CMK (cell line): ENCODE data around the gene FLNA.
"Not testable (repeated sequence)": the region's sequence is repeated elsewhere in the genome, so short reads cannot be mapped to it uniquely, and the experiment has no call there.

Experiments
- DNase-seq: peaks from one replicate; pipeline ENCODE4 v3.0.0-alpha.2; 2010; ENCODE audit warnings: low read depth

The FLNA gene

GRCh38 chrX:154398668-154399526 lies 24.5 kb upstream of the FLNA start:
- no peak for DNase-seq

GRCh38 chrX:154397888-154398667 lies 23.6 kb upstream of the FLNA start, which contains the start of gene RPL10:
Gene RPL10, plus strand, starts transcription at chrX:154398377. Its CDS starts 143 bp downstream, at chrX:154398520.
- peak; percentile 89 for DNase-seq

GRCh38 chrX:154396973-154397887 lies 22.8 kb upstream of the FLNA start:
- DNase-seq, result no peak

- not testable (repeated sequence) for DNase-seq
Observed at GRCh38 chrX:154396363-154396762, 21.9 kb upstream of the FLNA start.

- not testable (repeated sequence) for DNase-seq
Observed at GRCh38 chrX:154389812-154390747, 15.6 kb upstream of the FLNA start.

GRCh38 chrX:154388649-154389048 lies 14.2 kb upstream of the FLNA start:
- DNase-seq, result not testable (repeated sequence)

DNA sequence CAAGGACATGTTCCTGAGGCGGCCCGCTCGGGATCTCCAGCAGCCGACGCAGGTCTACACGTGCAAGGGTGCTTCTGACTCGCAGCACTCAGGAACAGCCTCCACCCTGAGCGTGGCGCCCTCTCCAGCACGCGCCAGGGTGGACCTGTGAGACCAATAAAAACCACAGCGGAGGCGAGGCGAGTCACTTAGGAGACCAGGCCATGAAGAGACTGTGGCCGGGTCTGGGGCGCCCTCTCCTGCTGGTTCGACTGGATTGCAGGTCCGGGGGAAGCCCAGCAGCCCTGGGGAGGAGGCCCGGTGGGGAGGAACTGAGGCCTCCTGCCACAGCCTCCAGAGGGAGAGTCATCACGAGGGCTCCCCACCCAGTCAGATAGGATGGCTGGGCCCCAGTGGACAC lies 13.7 kb upstream of the FLNA start:
- not testable (repeated sequence) for DNase-seq

DNA sequence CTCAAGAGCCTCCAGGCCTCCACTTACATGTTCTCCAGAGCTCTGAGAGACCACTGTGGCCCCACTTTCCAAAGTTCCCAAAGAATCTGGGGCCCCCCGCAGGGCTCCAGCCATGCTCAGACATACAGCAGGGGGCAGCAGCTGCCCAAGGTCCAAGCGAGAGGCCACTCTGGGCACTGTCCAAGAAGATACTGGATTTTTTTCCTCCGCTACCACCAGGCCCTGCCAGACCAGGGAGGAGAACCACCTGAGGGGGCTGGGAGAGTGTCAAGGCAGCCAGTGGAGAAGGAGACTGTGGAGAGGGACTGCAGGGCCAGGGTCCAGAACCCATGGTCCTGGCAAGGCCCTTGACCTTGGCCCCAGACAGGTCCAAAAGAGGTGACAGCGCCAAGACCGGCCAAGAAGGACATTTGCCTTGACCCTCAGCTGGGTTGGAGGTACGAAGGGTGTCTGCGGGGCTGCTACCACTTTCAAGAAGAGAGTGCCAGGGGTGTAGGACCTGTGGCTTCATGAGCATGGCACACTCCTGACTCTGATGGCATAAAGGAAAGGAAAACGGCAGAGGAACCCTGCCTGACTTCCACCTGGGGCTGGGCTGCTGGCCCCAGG lies 10.0 kb upstream of the FLNA start:
- DNase-seq, result no peak

DNA sequence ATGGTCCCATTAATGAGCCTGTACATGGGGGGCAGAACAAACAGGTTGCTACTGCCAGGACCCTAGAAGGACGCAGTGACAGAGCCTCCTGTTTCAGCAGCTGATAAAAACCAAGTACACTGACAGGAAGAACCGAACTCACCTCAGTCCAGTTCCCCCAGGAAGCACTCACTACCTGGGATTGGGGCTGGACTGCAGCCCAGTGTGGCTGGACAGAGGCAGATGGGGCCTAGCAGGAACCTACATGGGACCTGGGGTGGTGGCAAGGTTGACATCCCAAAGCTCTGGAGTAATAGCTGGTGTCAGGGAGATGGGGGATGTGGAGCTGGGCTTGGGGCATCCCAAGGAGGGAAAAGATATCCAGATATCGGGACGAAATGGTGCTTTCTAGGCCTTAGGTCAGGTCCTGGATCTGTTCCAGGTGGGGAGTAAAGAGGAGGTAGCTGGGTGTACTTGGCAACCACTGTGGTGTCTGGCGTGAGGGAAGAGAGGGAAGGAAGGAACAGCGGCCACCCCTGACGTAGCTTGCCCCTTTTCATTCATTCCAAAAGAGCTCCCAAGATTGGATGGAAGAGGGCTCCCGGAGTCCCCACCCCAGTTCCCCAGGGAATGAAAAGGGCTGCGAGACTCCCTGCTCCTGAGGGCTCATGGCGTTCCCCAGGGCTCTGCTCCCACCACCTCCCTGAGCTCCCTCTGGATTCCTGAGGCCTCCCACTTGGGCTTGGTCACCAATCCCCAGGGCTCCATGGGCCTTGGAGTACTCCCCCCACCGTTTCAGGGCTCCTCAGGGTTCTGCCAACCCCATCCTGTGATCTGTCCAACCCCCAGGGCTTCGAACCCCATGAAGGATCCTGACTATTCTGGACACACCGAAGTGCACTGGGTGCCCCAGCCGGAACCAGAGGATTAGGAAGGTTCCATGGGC lies 9.2 kb upstream of the FLNA start:
- no peak for DNase-seq

DNA sequence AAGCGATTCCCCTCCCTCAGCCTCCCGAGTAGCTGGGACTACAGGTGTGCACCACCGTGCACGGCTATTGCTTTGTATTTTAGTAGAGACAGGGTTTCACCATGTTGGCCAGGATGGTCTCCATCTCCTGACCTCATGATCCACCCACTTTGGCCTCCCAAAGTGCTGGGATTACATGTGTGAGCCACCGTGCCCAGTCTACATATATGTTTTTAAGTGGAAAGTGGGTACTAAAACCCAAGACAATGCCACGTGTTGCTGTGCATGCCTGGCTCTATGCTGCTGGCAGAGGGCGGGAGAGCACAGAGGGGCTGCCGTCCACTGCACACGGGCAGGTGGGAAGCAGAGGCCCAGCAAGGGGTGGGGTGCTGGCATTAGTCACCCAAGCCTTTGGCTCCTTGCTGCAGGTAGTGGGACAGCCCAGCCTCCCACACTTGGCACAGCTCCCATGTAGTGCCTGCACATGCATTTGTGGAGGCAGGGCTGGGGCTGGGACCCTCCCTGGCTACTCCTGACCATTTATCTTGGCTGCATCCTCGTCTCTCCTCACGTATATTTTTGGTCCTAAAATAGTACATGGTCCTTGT lies 8.1 kb upstream of the FLNA start:
- no peak for DNase-seq

DNA sequence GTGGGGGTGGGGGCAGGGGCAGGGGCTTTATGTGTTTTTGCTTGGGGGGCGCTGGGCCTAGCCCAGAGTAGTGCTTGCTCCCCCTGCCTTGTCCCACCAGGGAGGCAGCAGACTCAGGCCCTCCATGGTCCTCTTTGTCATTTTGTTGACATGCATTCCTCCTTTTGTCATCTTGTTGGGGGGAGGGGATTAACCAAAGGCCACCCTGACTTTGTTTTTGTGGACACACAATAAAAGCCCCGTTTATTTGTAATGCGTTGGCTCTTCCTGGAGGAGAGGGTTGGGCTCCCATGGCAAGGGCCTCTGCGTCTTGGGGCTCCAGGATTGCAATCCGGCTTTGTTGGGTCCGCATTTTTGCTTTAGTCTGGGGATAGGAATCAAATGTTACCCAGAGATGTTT lies 6.8 kb upstream of the FLNA start:
- no peak for DNase-seq

- no peak for DNase-seq
Observed at GRCh38 chrX:154380787-154381186, 6.4 kb upstream of the FLNA start.

DNA sequence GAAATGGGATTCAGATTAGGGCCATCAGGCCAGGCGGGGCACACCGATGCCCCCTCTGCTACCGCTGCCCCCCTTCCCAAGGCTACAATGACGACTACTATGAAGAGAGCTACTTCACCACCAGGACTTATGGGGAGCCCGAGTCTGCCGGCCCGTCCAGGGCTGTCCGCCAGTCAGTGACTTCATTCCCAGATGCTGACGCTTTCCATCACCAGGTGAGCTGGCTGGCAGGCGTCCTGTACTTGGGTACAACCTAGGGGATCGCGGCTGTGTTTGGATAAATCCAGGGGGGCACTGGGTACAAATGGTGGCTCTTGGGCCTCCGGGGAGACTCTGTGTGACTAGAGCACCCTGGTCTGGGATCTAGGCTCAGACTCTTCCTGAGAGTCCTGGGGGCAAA lies 5.7 kb upstream of the FLNA start:
- no peak for DNase-seq

DNA sequence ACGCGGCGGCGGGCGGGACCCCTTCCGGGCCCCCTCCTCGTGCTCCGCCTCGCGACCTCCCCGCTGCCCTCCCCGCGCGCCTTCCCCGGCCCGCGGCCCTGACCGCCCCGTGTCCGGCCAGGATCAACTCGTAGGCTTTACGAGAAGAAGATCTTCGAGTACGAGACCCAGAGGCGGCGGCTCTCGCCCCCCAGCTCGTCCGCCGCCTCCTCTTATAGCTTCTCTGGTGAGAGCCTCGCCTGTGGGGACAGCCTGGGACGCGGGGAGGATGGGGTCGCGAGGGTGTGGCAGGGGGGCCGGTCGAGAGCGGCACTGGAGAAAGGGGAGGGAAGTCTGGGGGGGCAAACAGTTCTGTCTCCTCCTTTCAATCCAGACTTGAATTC lies 5.1 kb upstream of the FLNA start:
- no peak for DNase-seq

- DNase-seq, result peak; percentile 90
Observed at GRCh38 chrX:154378799-154379568, 4.5 kb upstream of the FLNA start, which contains the start of gene EMD. Gene EMD, plus strand, starts transcription at chrX:154379295. Its CDS starts 190 bp downstream, at chrX:154379485.

DNA sequence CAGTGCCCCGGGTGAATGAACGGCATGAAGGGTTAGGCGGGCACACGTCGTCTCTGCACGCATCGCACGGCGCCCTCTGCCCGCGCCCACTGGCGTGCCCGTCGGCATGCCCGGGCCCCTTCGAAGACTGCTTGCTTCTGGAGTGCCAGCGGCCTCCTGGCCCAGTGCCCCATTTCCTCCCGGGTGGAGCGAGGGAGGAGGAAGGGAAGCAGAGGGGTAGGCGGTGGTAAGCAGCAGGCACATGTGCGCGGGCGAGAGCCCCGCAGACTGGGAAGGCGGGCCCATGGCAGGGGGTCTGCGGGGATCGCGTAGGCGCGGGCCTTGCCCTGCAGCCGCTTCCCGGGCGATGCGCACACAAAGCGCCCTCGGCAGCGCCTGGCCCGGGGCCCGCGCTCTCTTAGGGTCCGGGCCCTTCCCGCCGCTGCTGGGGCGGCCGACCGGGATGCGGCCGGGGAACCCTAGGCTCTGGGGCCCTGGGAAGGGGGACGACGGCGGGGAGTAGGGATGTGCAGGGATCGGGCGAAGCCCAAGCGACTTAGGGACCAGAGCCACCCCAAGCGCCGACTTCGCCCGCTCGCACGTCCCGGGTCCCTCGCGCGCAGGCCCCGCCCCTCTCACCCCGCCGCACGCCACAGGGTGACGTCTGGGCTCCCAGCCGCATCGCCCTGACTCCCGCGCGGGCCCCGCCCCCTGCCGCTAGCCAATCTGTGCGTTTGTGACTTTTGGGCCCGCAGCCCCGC lies 3.8 kb upstream of the FLNA start:
- DNase-seq, result no peak

- DNase-seq, result no peak
Observed at GRCh38 chrX:154376774-154377173, 2.3 kb upstream of the FLNA start.

GRCh38 chrX:154375156-154375504 lies 696 bp upstream of the FLNA start:
- no peak for DNase-seq
